ENCODE data around the gene GGA1.
"Not testable (repeated sequence)": the region's sequence is repeated elsewhere in the genome, so short reads cannot be mapped to it uniquely, and the experiment has no call there.

GGA1 gene

GRCh38 chr22:37581504-37581903, 27.1 kb upstream of the GGA1 start:
- Histone ChIP-seq H4K20me1 (ENCODE audit: insufficient read depth, low read length) (no peaks in the 10 kb centered on the region), H3K27me3 (ENCODE audit: low read depth, low read length) (peaks cover 28% of the 10 kb centered on the region), H3K9ac (ENCODE audit: low read length) (no peak overlapping the region), H3K27ac (ENCODE audit: low read length) (no peak overlapping the region), H3K9me3 (ENCODE audit: insufficient read depth, low read length) (no peaks in the 10 kb centered on the region), H3K36me3 (replicated peaks; ENCODE audit: low read depth, low read length) (no peaks in the 10 kb centered on the region), H3K79me2 (ENCODE audit: low read length) (no peaks in the 10 kb centered on the region), H3K4me2 (ENCODE audit: low read length) (no peak overlapping the region), H3K4me1 (ENCODE audit: low read length) (peaks cover 18% of the 10 kb centered on the region), H2AFZ (ENCODE audit: low read depth, low read length) (no peak overlapping the region), H3K4me3 (ENCODE audit: low read length) (no peak overlapping the region)
- TF ChIP-seq, protein P1, sequence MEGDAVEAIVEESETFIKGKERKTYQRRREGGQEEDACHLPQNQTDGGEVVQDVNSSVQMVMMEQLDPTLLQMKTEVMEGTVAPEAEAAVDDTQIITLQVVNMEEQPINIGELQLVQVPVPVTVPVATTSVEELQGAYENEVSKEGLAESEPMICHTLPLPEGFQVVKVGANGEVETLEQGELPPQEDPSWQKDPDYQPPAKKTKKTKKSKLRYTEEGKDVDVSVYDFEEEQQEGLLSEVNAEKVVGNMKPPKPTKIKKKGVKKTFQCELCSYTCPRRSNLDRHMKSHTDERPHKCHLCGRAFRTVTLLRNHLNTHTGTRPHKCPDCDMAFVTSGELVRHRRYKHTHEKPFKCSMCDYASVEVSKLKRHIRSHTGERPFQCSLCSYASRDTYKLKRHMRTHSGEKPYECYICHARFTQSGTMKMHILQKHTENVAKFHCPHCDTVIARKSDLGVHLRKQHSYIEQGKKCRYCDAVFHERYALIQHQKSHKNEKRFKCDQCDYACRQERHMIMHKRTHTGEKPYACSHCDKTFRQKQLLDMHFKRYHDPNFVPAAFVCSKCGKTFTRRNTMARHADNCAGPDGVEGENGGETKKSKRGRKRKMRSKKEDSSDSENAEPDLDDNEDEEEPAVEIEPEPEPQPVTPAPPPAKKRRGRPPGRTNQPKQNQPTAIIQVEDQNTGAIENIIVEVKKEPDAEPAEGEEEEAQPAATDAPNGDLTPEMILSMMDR (IDR thresholded peaks at IDR 0.05; ENCODE audit: low read depth, low read length): no peak
- no peak for TF ChIP-seq EZH2phosphoT487 (IDR thresholded peaks at IDR 0.05; ENCODE audit: low read depth)

DNA sequence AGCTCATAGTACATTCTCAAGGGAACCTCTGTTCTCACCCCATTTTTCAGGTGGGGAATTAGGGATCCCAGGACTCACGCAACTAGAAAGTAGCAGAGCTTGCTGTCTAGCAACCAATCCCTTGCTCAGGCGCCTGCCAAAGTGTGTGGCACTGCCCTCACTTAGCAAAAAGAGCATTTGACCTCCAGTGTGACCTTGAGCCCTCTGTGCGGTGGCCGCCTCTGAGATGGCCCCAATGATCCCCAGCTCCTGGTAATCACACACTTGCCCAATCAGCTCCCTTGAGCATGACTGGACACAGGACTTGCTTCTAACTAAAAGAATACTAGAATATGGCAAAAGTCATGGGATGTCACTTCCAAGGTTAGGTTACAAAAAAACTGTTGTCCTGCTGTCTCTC, 26.1 kb upstream of the GGA1 start:
- Histone ChIP-seq H3K79me2 (ENCODE audit: low read length) (no peaks in the 10 kb centered on the region), H3K4me2 (ENCODE audit: low read length) (no peak overlapping the region), H3K9me3 (ENCODE audit: insufficient read depth, low read length) (no peaks in the 10 kb centered on the region), H3K27ac (ENCODE audit: low read length) (no peak overlapping the region), H2AFZ (ENCODE audit: low read depth, low read length) (no peak overlapping the region), H3K27me3 (ENCODE audit: low read depth, low read length) (peaks cover 28% of the 10 kb centered on the region), H3K36me3 (replicated peaks; ENCODE audit: low read depth, low read length) (no peaks in the 10 kb centered on the region), H3K4me1 (ENCODE audit: low read length) (peaks cover 18% of the 10 kb centered on the region), H3K9ac (ENCODE audit: low read length) (no peak overlapping the region), H3K4me3 (ENCODE audit: low read length) (no peak overlapping the region), H4K20me1 (ENCODE audit: insufficient read depth, low read length) (no peaks in the 10 kb centered on the region)
- TF ChIP-seq, protein P1 (IDR thresholded peaks at IDR 0.05; ENCODE audit: low read depth, low read length): no peak

- Histone ChIP-seq H3K79me2 (ENCODE audit: low read length) (no peaks in the 10 kb centered on the region), H3K4me3 (ENCODE audit: low read length) (no peak overlapping the region), H3K27me3 (ENCODE audit: low read depth, low read length) (no peaks in the 10 kb centered on the region), H3K36me3 (replicated peaks; ENCODE audit: low read depth, low read length) (no peaks in the 10 kb centered on the region), H3K9me3 (ENCODE audit: insufficient read depth, low read length) (no peaks in the 10 kb centered on the region), H3K9ac (ENCODE audit: low read length) (no peak overlapping the region), H2AFZ (ENCODE audit: low read depth, low read length) (no peak overlapping the region), H3K4me1 (ENCODE audit: low read length) (peaks cover 40% of the 10 kb centered on the region), H3K4me2 (ENCODE audit: low read length) (peak overlapping the region; percentile 38; the same call in 1 of the 2 replicates), H4K20me1 (ENCODE audit: insufficient read depth, low read length) (no peaks in the 10 kb centered on the region), H3K27ac (ENCODE audit: low read length) (peak overlapping the region; percentile 12; the same call in 1 of the 2 replicates)
- TF ChIP-seq, protein P1 (IDR thresholded peaks at IDR 0.05; ENCODE audit: low read depth, low read length): no peak
- TF ChIP-seq EZH2phosphoT487 (IDR thresholded peaks at IDR 0.05; ENCODE audit: low read depth): no peak
Observed at GRCh38 chr22:37588546-37589215, 20.0 kb upstream of the GGA1 start.

DNA sequence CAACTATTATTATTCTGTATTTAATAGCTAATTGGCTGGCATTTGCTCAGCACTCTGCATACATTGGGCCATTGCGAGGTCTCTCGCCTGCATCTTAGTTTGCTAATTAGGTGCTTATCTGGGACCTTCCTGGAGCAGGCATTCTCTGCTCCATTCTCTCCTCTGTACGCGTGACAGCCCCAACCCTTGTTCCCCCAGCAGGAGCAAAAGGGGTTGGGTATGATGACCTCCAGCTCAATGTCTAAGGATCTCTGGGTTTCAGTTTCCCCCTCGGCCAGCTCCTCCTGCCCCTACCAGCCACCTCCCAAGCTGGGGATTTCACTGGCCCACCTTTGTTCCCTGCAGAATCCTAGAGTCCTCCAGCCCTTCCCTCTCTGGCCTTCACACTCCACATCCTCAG, 19.0 kb upstream of the GGA1 start:
- 0 out of 2 replicates have a peak overlapping the region, but pooled peaks have one; percentile 24 for H2AFZ ChIP-seq (ENCODE audit: low read depth, low read length)
- H3K27me3 ChIP-seq (ENCODE audit: low read depth, low read length): no peaks in the 10 kb centered on the region
- TF ChIP-seq EZH2phosphoT487 (IDR thresholded peaks at IDR 0.05; ENCODE audit: low read depth): no peak
- TF ChIP-seq, protein P1 (IDR thresholded peaks at IDR 0.05; ENCODE audit: low read depth, low read length): no peak
- H4K20me1 ChIP-seq (ENCODE audit: insufficient read depth, low read length): no peaks in the 10 kb centered on the region
- H3K9ac ChIP-seq (ENCODE audit: low read length): no peak overlapping the region
- no peaks in the 10 kb centered on the region for H3K9me3 ChIP-seq (ENCODE audit: insufficient read depth, low read length)
- peak overlapping the region; percentile 61 for H3K27ac ChIP-seq (ENCODE audit: low read length)
- no peaks in the 10 kb centered on the region for H3K79me2 ChIP-seq (ENCODE audit: low read length)
- no peaks in the 10 kb centered on the region for H3K36me3 ChIP-seq (replicated peaks; ENCODE audit: low read depth, low read length)
- H3K4me2 ChIP-seq (ENCODE audit: low read length): peak overlapping the region; percentile 38
- H3K4me3 ChIP-seq (ENCODE audit: low read length): no peak overlapping the region
- peaks cover 40% of the 10 kb centered on the region for H3K4me1 ChIP-seq (ENCODE audit: low read length)

DNA sequence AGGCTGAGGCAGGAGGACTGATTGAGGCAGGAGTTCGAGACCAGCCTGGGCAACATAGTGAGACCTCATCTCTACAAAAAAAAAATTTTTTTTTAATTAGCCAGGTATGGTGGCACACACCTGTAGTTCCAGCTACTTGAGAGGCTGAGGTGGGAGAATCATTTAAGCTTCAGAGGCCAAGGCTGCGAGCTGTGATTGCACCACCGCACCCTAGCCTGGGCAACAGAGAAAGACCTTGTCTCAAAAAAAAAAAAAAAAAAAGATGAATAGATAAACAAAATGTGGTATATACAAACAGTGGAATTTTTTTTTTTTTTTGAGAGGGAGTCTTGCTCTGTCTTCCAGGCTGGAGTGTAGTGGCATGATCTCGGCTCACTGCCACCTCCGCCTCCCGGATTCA, 17.6 kb upstream of the GGA1 start:
- peaks cover 40% of the 10 kb centered on the region for H3K4me1 ChIP-seq (ENCODE audit: low read length)
- not testable (repeated sequence) for H3K4me3 ChIP-seq (ENCODE audit: low read length); H3K9ac ChIP-seq (ENCODE audit: low read length); H3K79me2 ChIP-seq (ENCODE audit: low read length); H4K20me1 ChIP-seq (ENCODE audit: insufficient read depth, low read length); H3K27me3 ChIP-seq (ENCODE audit: low read depth, low read length); H3K36me3 ChIP-seq (replicated peaks; ENCODE audit: low read depth, low read length); H3K9me3 ChIP-seq (ENCODE audit: insufficient read depth, low read length); H2AFZ ChIP-seq (ENCODE audit: low read depth, low read length); H3K4me2 ChIP-seq (ENCODE audit: low read length)
- H3K27ac ChIP-seq (ENCODE audit: low read length): peak overlapping the region; percentile 61
